SJSA1 (cell line): ENCODE results near the gene KCNQ5. TPM values are rescaled to one million over a fixed set of nuclear protein-coding genes. Genes with fewer than 3 reads are reported as not detected.

Experiments used
- DNase-seq, 2 experiments: peaks; one replicate each; pipeline ENCODE4 v3.0.0-alpha.2; 2015 to 2020; ENCODE audit warnings: low spot score in 2 of 2, low read depth in 1 of 2
- H3K27ac ChIP-seq: fragments of 250-450 bp; sonication (Bioruptor Pico); 2 replicates; pipeline ENCODE4 v1.5.1; 2020; ENCODE audit warnings: mild to moderate bottlenecking, moderate library complexity
- H3K27me3 ChIP-seq: fragments of 250-450 bp; sonication (Bioruptor Pico); replicated peaks from 2 replicates; pipeline ENCODE4 v1.5.1; 2020; ENCODE audit warnings: mild to moderate bottlenecking, moderate library complexity
- H3K36me3 ChIP-seq: fragments of 250-450 bp; sonication (Bioruptor Pico); 2 replicates; pipeline ENCODE4 v1.5.1; 2020; ENCODE audit warnings: mild to moderate bottlenecking
- H3K4me1 ChIP-seq: fragments of 250-450 bp; sonication (Bioruptor Pico); replicated peaks from 2 replicates; pipeline ENCODE4 v1.6.1; 2021; ENCODE audit warnings: mild to moderate bottlenecking
- H3K4me3 ChIP-seq: fragments of 250-450 bp; sonication (Bioruptor Pico); 2 replicates; pipeline ENCODE4 v1.5.1; 2020; ENCODE audit warnings: mild to moderate bottlenecking
- H3K9me3 ChIP-seq: fragments of 250-450 bp; sonication (Bioruptor Pico); replicated peaks from 2 replicates; pipeline ENCODE4 v1.5.1; 2020; ENCODE audit warnings: mild to moderate bottlenecking
- total RNA-seq: library from RNA; depleted of rRNA; stranded (reverse); fragments of >200 nt; shearing (Covaris generic); gene quantifications from 2 replicates; pipeline ENCODE4 v1.2.3, GENCODE V29; 2014

The KCNQ5 gene
- total RNA-seq, 1 experiment from 2014 or later = 0.97 TPM

- no peaks in the 10 kb centered on the region for H3K36me3 ChIP-seq
- H3K27me3 ChIP-seq = no peaks in the 10 kb centered on the region
- DNase-seq = no peak
- H3K27ac ChIP-seq = no peak overlapping the region
- H3K4me3 ChIP-seq = no peak overlapping the region
- H3K4me1 ChIP-seq = no peaks in the 10 kb centered on the region
- no peaks in the 10 kb centered on the region for H3K9me3 ChIP-seq
Measured at GRCh38 chr6:73049971-73050594, 428.2 kb downstream of the KCNQ5 start.

DNA sequence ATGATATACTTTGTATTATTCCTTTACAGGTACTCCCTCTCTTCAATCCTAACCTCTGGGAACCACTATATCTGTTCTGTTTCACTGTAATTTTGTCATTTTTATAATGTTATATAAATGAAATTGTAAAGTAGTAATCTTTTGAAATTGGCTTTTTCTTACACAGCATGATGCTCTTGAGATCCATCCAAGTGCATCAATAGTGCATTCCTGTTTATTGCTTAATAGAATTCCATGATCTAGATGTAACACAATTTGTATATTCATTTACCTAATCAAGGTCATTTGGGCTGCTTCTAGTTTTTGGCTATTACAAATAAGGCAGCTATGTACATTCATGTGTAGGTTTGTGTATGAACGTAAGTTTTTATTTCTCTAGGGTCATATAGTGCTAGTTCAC lies 428.8 kb downstream of the KCNQ5 start:
- Histone ChIP-seq H3K27me3 (no peaks in the 10 kb centered on the region), H3K4me3 (no peak overlapping the region), H3K9me3 (no peaks in the 10 kb centered on the region), H3K36me3 (no peaks in the 10 kb centered on the region), H3K27ac (no peak overlapping the region), H3K4me1 (no peaks in the 10 kb centered on the region)
- DNase-seq = no peak

DNA sequence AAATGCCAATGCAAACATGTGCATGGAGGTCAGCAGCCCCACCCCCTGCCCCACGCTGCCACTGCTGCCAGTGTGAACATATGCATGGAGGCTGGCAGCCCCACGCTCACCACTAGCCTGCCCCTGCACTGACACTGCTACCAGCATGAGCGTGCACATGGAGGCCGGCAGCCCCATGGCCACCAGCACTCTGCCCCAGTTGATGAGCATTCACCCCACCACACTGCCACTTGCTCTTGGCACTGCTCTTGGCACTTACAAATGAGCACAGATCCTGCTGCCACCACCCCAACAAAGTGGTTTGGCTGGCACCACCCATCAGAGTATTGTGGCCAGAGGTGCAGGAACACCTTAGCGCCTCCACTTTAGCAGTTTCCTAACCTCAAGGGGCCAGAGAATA lies 429.3 kb downstream of the KCNQ5 start:
- Histone ChIP-seq H3K27me3 (no peaks in the 10 kb centered on the region), H3K4me1 (no peaks in the 10 kb centered on the region), H3K27ac (no peak overlapping the region), H3K4me3 (no peak overlapping the region), H3K9me3 (no peaks in the 10 kb centered on the region), H3K36me3 (no peaks in the 10 kb centered on the region)
- DNase-seq = no peak

- no peaks in the 10 kb centered on the region for H3K9me3 ChIP-seq
- H3K36me3 ChIP-seq = no peaks in the 10 kb centered on the region
- no peak overlapping the region for H3K4me3 ChIP-seq
- H3K27me3 ChIP-seq = no peaks in the 10 kb centered on the region
- no peak for DNase-seq
- no peak overlapping the region for H3K27ac ChIP-seq
- 0 out of 2 replicates have a peak, but pooled peaks cover 4% of the 10 kb centered on the region for H3K4me1 ChIP-seq
Measured at GRCh38 chr6:73054958-73055357, 433.1 kb downstream of the KCNQ5 start.

DNA sequence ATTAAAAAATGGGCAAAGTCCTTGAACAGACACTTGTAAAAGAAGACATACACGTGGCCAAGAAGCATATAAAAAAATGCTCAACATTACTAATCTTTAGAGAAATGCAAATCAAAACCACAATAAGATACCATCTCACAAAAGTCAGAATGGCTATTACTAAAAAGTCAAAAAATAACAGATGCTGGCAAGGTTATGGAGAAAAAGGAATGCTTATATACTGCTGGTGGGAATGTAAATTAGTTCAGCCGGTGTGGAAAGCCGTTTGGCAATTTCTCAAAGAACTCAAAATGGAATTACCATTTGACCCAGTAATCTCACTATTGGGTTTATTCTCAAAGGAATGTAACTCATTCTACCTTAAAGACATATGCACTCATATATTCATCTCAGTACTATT lies 436.9 kb downstream of the KCNQ5 start:
- H3K9me3 ChIP-seq = no peaks in the 10 kb centered on the region
- H3K36me3 ChIP-seq = no peaks in the 10 kb centered on the region
- no peak for DNase-seq
- H3K4me3 ChIP-seq = no peak overlapping the region
- no peaks in the 10 kb centered on the region for H3K27me3 ChIP-seq
- no peak overlapping the region for H3K27ac ChIP-seq
- 0 out of 2 replicates have a peak, but pooled peaks cover 4% of the 10 kb centered on the region for H3K4me1 ChIP-seq

GRCh38 chr6:73062130-73062529 lies 440.3 kb downstream of the KCNQ5 start:
- H3K27ac ChIP-seq = no peak overlapping the region
- H3K27me3 ChIP-seq = no peaks in the 10 kb centered on the region
- H3K4me1 ChIP-seq = 0 out of 2 replicates have a peak, but pooled peaks cover 4% of the 10 kb centered on the region
- no peaks in the 10 kb centered on the region for H3K36me3 ChIP-seq
- no peaks in the 10 kb centered on the region for H3K9me3 ChIP-seq
- H3K4me3 ChIP-seq = no peak overlapping the region
- DNase-seq = no peak

GRCh38 chr6:73062837-73063236 lies 441.0 kb downstream of the KCNQ5 start:
- Histone ChIP-seq H3K36me3 (no peaks in the 10 kb centered on the region), H3K9me3 (no peaks in the 10 kb centered on the region), H3K4me3 (no peak overlapping the region), H3K27ac (no peak overlapping the region), H3K4me1 (0 out of 2 replicates have a peak, but pooled peaks cover 4% of the 10 kb centered on the region), H3K27me3 (no peaks in the 10 kb centered on the region)
- DNase-seq = no peak

- no peaks in the 10 kb centered on the region for H3K4me1 ChIP-seq
- H3K27ac ChIP-seq = no peak overlapping the region
- no peaks in the 10 kb centered on the region for H3K9me3 ChIP-seq
- DNase-seq = no peak
- no peaks in the 10 kb centered on the region for H3K27me3 ChIP-seq
- H3K4me3 ChIP-seq = no peak overlapping the region
- no peaks in the 10 kb centered on the region for H3K36me3 ChIP-seq
Measured at GRCh38 chr6:73064266-73064665, 442.4 kb downstream of the KCNQ5 start.

GRCh38 chr6:73073238-73073637 lies 451.4 kb downstream of the KCNQ5 start:
- H3K36me3 ChIP-seq = no peaks in the 10 kb centered on the region
- H3K4me3 ChIP-seq = no peak overlapping the region
- peak overlapping the region; percentile 45 for H3K27ac ChIP-seq
- H3K27me3 ChIP-seq = no peaks in the 10 kb centered on the region
- peaks cover 19% of the 10 kb centered on the region for H3K4me1 ChIP-seq
- no peaks in the 10 kb centered on the region for H3K9me3 ChIP-seq
- DNase-seq = peak in 1 of 2 experiments; percentile 26

GRCh38 chr6:73074175-73074574 lies 452.3 kb downstream of the KCNQ5 start:
- Histone ChIP-seq H3K27me3 (no peaks in the 10 kb centered on the region), H3K4me3 (no peak overlapping the region), H3K9me3 (no peaks in the 10 kb centered on the region), H3K4me1 (peaks cover 28% of the 10 kb centered on the region), H3K27ac (peak overlapping the region; percentile 45), H3K36me3 (no peaks in the 10 kb centered on the region)
- peak in 1 of 2 experiments; percentile 61 for DNase-seq

GRCh38 chr6:73076211-73076954 lies 454.5 kb downstream of the KCNQ5 start:
- H3K9me3 ChIP-seq = no peaks in the 10 kb centered on the region

DNA sequence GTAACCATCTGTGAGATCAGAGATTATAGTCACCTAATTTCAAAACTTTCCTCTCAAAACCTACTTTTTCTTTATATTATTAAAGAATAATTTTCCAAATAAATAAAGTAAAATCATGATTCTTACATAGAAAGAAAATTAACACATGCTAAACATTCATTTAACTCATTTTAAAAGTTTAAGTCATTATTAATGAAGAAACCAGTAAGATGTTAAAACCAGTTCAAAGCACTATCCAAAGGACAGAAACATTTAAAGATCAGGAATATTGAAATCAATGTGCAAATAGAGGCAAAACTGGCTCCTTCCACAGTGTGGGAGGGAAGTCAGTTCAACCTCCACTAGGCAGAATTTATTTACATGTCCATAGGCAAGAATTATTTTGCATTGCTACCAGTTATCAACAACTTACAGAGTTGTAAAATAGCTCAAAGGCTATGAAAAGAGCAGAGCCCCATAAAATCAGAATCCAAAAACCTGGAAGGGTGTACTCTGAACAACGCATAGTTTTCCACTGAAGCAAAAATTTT lies 456.5 kb downstream of the KCNQ5 start:
- Histone ChIP-seq H3K27ac (peak overlapping the region; percentile 98), H3K9me3 (no peaks in the 10 kb centered on the region), H3K27me3 (no peaks in the 10 kb centered on the region), H3K4me1 (peaks cover 46% of the 10 kb centered on the region), H3K4me3 (no peak overlapping the region), H3K36me3 (no peaks in the 10 kb centered on the region)
- DNase-seq = no peak

More at GRCh38 chr6:73076211-73076954, 454.5 kb downstream of the KCNQ5 start:
- H3K4me1 ChIP-seq = peaks cover 47% of the 10 kb centered on the region
- H3K27ac ChIP-seq = no peak overlapping the region
- H3K27me3 ChIP-seq = no peaks in the 10 kb centered on the region
- no peaks in the 10 kb centered on the region for H3K36me3 ChIP-seq
- DNase-seq = no peak
- no peak overlapping the region for H3K4me3 ChIP-seq

DNA sequence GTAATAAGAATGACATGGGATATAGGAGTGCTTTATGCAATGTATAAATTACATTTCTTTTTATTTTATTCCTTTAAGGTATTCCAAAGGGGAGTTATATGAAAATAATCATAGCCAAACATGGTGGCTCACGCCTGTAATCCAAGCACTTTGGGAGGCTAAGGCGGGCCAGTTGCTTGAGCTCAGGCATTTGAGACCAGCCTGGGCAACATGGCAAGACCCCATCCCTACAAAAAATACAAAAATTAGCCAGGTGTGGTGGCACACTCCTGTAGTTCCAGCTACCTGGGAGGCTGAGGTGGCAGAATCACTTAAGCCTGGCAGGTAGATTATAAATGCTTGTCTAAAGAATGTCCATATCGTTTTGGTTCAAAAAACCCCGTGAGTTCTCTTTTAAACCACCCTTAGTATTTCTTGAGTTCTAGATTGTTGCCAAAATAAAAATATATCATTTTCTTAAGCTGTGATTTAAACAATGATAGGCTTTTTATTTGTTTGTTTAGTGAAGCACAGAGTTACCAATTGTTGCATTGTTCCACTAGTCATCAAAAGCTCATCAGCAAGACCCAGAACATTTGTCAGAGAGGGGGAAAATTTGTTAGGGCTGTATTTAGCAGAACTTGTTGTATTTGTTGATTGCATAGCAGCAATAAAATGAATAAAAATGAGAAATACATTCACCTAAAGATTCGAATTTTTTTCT lies 457.2 kb downstream of the KCNQ5 start:
- Histone ChIP-seq H3K4me3 (no peak overlapping the region), H3K4me1 (peaks cover 39% of the 10 kb centered on the region)
- DNase-seq = no peak

GRCh38 chr6:73079611-73079955 lies 457.7 kb downstream of the KCNQ5 start:
- peaks cover 37% of the 10 kb centered on the region for H3K4me1 ChIP-seq
- H3K9me3 ChIP-seq = no peaks in the 10 kb centered on the region
- DNase-seq = peak in 1 of 2 experiments; percentile 94
- peak overlapping the region; percentile 5; the same call in 1 of the 2 replicates for H3K4me3 ChIP-seq
- peak overlapping the region; percentile 98 for H3K27ac ChIP-seq
- H3K36me3 ChIP-seq = no peaks in the 10 kb centered on the region
- no peaks in the 10 kb centered on the region for H3K27me3 ChIP-seq

More for the DNA sequence above, 457.2 kb downstream of the KCNQ5 start:
- Histone ChIP-seq H3K27me3 (no peaks in the 10 kb centered on the region), H3K27ac (peak overlapping the region; percentile 98), H3K36me3 (no peaks in the 10 kb centered on the region), H3K9me3 (no peaks in the 10 kb centered on the region)
